DMS53 (cell line): ENCODE results near the gene PCK1.

Experiments used
- DNase-seq: peaks from one replicate; lab custom pipeline; 2025; lab: John Stamatoyannopoulos, UW

Gene PCK1

DNA sequence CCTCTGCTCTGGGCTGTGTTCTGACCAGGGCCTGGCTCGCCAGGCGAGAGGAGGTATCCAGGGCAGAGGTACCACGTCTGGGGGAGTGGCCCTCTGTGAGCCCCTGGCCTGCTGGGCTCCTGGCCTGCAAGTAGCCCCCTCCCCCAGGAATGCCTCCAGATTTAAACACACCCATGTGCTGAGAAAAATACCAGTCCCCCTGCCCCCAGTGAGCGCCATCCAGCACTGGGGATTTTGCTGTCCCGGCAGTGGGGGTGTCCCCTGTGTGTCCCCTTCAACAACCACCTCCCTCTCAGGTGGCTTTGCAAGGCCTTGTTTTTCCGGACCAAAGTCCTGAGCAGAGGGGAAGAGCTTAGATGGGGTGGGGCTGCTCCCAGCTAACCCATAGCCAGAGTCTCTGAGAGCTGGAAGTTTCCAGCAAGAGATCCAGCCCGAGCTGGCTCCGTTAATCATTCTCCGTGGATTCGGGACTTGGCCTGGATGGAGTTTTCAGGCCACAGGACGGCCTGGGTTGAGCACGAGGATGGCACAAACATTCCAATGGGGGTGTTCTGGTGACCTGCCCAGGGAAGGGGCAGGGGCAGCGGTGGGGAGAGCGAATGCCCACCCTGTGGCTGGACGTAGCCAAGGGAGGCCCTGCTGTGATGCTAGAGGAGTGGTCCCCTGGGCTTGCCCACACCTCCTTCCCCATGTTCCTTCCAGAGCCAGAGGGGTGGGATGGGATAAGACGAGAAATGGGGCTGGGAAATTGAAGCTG lies 29.0 kb downstream of the PCK1 start:
- no peak for DNase-seq

DNA sequence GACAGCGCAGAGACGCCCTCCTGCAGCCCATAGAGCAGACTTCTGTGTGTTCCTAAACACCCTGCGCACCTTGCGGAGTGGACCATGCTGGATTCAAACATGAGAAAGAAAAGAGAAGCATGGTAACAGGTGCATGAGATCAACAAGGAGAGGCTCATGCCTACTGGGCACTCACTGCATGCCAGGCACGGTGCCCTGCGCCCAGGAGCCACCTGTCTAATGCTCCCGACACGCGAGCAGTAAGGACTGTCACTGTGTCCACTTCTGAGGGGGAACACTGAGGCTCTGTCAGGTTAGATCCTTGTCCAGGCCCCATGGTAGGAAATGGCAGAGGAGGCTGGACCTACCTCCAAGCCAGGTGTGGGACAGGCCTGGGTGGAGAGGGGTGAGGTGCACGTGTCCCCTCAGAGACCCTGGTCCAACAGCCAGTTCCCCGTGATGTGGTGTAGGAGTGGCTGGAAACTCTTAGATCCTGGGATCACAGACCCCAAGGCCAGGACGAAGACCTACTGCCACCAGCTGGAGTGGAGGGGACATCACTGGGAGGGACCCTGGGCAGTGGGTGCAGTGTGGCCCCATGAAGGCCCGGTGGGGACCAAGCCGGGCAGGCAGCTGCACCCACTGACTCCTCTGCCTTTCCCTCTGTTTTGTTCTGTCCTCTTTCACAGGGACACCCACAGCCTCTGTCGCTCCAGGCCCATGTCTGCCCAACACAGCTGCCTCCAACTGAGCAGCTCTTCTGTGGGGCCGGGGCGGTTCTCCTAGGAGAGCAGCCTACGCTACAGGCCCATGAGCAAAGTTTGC lies 29.8 kb downstream of the PCK1 start:
- no peak for DNase-seq

DNA sequence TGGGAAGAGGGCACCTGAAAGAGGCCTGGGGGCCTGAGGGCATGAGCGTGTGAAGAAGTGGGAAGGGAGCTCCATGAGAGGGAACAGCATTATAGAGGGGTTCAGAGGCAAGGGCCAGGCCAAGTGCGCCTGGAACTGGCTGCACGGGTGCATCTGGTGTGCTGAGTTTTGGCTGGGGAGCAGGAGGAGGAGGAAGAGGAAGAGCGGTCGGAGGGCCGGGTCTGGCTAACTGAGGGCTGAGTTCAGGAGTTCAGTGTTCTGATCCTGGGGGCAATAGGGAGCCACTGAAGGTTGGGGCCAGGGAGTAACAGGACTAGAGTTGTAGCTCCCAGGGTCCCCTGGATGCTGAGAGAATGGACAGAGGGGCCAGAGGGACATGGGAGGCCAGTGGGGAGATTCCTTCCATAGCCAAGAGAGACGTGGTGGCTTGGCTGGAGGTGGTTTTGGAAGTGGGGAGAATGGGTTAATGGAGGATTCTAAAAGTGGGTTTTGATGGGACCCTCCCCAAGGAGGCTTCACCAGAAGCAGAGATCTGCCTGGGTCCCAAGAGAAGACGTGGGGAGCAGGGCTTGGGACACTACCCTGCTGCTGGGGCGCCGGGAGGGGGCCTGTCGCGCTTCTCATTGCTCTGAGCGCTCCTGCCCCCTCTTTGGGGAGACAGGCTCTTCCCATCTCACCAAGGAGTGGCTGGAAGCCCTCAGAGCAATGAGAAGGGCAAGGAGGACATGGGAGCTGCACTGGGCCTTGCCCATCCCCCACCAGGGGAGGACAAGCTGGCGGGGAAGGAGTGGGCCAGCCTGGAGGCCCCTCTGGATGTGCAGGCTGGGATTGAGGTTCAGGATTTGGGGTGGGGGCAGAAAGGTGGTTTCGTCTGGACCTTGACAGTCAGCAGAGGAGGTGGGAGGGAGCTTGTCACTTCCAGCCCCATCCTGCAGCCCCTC lies 30.6 kb downstream of the PCK1 start:
- no peak for DNase-seq

DNA sequence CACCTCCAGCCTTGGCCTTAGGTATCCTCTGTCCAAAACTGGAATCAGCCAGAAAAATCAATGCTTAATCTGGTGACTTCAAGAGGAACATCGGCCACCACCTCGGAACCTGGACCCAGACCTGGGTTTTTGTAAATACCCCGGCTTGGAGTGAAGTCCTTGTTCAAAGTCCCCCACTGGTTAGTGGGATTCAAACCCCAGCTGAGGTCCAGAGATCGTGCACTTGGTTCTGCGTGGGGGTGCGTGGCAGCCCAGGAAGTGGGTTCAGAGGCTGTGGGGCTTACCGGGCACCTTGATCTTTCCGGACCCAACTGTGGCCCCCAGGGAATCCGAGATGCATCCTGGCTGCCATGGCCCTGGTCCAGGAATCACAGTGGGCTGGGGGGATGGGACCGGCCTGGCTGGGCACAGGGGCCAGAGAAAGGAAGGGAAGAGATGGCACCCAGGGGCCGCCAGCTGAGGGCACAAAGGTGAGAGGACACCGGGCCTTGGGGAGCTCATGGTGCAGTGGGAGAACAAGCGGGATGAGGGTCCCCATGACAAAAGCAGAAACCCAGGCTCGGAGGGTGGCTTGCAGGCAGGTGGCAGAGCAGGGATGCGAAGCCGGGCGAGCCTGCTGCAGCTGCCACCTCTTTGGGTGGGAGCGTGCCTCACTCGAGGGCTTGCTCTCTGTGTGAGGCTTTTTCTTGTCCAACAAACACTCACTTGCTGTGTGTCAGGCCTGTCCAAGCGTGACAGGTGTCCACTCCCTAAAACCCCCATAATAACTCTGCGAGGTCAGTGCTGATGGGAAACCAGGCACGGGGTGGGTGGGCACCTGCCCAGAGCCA lies 31.6 kb downstream of the PCK1 start:
- DNase-seq: no peak

DNA sequence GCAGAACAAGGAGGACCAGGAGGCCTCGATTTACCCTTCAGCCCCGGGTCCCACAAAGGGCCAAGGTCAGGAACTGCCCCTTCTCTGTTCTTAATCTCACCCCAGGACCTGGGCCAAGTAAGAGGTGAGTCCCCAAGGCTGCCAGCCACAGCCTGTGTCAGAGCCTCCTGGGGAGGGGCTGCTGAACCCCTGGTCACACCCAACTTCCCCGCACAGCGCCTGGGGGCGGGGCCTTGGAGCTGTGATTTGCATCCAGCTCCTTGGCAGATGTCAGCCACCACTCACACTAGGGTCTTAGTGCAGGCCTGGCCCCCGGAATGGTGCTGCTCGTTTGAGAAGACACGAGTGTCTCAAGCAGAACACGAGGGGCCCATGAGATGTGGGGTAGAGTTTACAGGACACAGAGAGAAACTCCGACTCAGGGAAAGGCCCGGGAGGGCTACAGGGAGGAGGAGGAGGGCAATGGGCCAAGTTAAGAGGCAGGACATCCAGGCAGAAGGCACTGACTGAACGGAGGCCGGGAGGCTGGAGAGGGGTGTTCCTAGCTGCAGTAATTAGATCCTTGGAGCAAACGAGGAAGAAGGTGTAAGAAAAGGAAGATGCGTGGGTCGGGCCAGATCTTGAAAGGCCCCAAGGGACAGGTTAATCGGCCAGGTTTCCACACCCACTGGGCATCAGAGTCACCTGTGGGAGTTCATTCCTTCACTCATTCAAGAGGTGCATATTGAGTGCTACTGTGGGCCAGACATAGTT lies 32.4 kb downstream of the PCK1 start:
- DNase-seq: no peak

DNA sequence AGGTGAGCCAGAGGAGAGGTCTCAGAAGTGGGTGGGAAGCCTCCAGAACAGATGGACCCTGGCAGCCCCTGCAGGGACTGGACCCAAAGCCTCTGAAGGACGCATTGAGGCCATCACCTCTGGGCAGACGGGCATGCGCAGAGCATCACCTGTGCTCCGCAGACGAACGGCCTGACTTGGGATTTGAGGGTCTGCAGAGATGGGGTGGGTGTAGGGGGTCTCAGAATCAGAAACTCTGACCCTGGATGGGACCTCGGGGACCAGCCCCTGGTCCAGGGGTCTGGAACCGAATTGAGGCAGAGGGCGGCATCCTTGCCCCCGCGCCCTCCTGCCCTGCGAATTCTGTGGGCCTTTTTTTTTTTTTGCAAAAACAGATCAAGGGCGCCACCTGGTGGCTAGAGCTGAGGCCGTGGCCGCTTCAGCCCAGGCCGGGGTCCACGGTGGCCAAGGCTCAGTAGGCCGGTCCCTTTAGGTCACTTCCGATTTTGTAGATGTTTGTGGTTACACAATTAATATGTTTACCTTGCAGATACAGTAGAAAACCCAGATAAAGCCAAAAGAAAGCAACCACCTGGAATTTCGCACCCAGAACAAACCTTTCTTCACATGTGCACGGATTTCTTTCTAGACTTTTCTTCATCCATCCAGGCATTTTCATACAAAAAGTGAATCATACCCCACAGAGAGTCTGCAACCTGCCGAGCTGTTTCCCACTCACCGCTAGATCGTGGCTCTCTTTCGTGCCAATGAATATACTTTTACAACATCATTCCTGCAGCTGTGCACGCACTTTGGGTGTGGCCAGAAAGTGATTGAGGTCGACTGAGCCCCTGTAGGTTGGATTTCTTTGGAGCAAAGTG lies 33.4 kb downstream of the PCK1 start:
- DNase-seq: peak; percentile 50

DNA sequence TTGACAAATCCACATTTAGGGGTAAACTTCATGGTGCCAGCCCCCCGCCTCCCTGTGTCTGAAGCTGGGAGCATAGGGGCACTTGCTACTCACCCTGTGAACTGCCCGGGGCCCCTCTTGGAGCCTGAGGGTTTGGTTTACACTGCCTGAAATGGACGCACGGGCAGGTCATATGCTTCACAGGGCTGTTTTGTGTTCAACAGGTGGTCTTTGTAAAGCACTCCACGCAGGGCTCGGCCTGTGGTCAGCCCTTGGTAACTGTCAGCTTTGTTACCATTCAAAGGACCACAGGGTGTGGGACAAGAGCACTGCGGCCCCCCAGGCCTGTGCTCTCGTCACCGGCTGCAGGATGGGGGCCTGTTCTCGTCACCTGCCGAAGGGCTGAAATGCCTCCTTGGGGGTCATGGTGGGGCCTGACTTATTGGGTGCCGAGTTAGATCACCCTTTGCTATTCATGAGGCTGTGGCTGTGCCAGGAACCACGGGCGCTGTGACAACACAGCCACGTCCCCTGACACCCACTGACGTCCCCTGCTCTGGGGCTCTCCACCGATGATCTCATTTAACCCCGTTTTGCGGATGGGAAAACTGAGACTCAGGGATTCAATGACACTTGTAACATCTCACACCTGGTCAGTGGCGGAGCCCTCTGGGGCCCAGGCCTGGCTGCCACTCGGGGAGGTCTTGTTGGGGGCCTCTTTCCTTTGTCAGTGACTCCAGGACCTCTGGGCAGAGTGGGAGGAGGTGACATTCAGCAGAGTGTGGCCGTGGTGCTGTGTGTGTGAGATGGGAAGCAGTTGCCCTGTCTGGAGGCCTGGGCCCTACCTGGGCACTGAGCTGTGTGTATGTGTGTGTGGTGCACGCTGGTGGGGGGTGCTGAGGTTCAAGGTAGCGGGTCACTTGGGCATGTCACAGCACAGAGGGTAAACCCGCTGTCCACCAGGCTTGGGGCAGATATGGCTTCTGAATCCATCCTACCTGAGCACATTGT lies 34.4 kb downstream of the PCK1 start:
- DNase-seq: no peak

DNA sequence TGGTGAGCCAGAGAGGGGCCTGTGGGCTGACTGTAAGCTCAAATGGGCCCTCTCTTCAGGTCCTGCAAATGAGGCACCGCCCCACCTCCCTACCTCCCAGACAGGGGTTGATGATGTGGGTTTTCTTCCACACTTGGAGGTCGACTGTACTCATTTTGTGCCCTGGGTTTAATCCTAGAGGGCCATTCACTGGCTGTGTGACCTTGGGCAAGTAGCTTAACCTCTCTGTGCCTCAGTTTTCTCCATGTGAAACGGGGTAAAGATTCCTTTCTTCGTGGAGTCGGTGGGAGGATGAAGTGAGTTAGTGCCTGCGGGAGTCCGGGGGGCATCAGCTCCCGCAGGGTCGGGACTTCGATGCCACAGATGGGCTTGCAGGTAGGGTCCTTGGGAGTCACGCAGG lies 35.4 kb downstream of the PCK1 start:
- DNase-seq: no peak

DNA sequence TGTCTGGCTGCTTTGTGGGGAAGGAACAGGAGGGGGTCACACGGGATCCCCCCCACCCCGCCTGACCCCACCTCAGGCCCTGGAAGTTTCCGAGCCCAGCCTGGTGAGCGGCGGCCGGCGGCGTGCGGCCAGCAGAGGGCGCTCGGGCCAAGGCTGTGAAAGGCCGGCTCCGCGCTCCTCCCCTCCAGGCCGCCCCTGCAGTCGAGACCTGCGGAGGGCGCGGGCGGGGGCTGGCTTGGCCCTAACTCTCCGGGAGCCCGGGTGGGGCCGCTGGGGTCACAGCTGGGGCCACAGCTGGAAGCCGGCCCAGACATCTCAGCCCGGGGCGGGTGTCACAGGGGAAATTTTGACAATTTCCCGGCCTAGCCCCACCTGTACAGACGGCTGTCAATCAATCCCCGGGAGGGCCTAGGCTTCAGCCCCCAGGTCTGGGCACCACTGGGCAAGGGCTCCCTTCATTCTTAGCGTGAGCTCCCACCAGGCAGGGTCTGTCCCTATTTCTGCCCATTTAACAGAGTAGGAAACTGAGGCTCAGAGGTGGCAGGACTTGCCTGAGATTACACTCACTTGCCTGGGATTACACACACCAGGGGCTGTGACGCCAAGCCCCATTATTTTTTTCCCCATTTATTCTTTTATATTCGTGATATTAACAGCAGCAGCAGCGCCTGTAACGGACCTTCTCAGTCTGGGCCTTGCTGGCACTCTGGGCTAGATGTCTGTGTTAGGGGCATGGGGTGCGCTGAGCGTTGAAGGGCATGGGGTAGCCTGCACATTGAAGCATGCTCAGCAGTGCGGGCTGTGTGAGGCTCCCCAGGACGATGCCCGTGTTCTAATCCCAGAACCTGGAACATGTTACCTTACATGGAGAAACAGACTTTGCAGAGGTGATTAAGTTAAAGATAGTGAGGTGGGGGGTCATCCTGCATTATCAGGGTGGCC lies 36.4 kb downstream of the PCK1 start:
- peak; percentile 54 for DNase-seq

DNA sequence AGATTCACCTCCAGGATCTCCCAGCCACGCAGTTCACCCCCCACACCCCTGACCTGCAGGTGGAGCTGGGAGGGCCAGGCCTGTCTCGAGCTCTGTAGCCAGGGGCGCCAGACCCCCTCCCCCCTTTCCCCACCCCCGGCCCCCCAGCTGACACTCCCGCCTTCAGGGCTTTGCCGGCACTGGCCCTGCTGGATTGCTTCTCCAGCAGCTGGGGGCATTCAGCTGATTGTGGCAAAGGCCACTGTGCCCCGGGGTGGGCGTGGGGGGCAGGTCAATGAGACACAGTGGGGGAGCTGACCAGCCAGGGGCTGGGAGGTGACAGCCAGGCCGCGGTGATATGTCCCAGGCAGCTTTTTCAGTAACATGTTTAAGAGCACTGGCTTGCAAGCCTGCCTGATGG lies 37.1 kb downstream of the PCK1 start:
- no peak for DNase-seq

DNA sequence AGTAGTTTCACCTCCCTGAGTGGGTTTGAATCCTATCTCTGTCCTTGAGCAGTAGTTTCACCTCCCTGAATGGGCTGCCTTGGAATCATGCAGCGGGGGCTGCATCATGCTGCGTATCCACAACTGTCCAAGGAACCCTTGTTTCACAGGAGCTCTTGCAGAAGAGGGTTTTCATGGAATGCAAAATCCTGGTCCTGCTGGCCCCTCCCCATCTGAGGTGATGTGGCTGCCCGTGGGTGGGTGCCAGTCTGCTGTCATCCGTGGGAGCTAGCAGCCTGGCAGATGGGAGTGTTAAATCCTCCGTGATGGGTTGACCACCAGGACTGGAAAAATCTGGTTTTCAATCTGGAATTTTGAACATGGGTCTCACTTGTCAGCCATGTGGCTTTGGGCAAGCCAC lies 37.6 kb downstream of the PCK1 start:
- no peak for DNase-seq

DNA sequence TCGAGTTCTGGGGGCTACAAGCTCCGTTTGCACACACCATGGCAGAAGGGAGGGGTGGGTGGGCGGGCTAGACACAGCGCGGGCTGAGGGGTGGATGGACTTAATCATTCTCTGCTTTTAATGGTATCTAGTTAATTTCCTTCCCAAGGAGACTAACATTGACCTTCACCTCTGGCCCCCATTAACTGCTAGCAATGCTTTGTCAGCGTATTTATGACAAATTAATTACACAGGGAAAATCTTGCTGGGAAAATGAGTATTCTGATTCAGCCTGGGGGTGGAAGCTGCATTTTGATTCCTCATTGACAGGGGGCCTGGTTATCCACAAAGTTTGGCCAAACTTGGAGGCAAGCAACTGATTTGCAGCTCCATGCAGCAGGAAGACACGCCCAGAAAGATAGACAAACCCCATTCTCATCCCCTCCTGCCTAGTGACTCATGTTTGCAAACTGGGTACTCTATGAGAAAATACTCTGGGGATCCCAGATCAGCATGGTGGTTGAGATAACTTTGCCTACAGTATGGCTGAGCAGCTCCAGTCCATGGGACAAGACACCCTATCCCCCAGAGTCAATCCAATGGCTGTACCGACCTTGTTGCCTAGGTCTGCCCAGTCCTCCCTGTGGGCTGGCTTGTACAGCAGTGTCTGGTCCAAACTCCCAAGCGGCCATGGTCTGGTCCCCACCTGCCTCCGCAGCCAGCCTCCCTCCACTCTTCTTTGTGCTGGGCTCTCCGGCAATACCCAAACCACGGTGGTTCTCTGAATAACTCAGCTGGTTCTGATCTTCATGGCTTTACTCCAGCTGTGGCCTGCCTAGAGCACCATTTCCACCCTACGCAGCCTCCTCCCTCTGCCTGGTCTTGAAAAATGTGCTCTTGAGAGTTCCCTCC lies 39.7 kb downstream of the PCK1 start:
- no peak for DNase-seq

DNA sequence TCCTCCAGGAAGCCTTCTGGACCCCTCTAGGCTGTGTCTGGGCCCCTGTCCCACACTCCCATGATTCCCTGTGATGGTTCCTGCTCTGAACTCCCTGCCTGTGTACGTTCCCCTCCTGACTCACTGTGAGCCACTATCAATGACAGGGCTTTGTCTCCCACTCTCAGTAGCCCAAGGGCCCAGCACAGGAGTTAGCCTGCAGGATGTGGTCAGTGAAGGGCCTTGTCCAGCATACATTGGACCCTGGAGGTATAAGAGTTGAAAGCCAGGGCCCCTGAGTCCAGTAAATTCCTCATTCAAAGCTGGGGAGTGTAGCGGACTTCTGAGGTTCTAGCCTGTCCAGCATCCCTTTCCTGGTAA lies 40.3 kb downstream of the PCK1 start:
- no peak for DNase-seq

DNA sequence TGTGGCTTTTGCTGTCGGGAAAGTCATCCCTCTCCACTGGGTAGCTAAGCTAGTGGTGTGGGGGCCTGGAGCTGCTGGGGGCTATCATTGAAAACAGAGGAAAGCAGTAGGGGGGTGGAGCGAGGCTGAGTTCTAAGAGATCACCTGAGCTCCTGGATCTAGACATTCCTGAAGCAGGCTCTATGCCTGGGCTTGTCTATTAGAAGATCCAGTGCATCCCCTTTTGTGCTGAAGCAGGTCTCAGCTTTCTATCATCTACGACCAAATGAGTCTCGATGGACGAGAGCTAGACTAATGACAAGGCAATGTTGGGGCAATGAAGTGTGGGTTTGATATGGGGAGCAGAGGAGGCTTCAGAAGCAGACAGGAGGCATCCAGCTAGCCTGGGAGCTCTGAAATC lies 40.8 kb downstream of the PCK1 start:
- DNase-seq: no peak

DNA sequence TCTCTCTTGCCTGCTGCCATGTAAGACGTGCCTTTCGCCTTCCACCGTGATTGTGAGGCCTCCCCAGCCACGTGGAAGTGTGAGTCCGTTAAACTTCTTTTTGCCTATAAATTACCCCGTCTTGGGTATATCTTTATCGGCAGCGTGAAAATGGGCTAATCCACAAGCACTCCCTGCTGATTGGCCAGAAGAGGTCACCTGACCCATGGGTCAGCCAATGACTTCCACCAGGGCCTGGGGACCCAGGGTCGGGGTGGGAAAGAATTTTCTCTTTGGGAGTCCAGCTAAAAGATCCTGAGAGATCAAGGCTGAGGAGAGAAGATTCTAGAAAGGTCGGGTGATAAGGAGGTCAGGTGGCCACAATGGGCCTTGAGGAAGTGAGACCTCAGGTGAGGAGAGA lies 42.2 kb downstream of the PCK1 start:
- DNase-seq: no peak

DNA sequence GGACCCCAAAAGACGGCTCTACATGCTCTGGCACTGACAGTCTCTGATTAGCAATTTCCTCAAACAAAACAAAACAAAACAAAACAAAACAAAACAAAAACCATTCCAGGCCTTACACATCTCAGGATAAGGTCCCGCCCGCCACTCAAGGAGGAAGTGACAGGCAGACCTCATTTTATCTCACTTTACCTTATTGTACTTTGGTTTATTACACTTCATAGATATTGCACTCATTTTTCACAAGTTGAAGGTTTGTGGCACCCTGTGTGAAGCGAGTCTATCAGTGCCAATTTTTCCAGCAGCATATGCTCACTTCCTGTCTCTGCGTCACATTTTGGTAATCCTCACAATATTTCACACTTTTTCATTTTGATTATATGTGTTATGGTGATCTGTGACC lies 44.1 kb downstream of the PCK1 start:
- no peak for DNase-seq

DNA sequence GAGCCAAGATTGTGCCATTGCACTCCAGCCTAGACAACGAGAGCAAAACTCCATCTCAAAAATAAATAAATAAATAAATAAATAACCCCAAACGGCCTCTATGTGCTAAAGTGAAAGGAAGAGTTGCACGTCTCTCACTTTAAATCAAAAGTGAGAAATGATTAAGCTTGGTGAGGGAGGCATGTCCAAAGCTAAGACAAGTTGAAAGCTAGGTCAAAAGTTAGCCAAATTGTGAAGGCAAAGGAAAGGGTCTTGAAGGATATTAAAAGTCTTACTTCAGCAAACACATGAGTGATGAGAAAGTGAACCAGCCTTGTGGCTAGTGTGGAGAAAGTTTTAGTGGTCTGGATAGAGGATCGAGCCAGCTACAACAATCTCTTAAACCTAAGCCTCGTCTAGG lies 45.0 kb downstream of the PCK1 start:
- no peak for DNase-seq
